GM18861 (cell line): ENCODE results near the gene COP1.

Experiments
- ATAC-seq: cut with Tn5 transposase; IDR thresholded peaks from one replicate; pipeline ENCODE4 v1.9.1; 2021; ENCODE audit not compliant: unreplicated experiment

COP1 gene

GRCh38 chr1:175978476-175978875 lies 228.6 kb downstream of the COP1 start:
- no peak for ATAC-seq

GRCh38 chr1:175976865-175977642 lies 230.0 kb downstream of the COP1 start:
- no peak for ATAC-seq

- ATAC-seq: no peak
Measured at GRCh38 chr1:175969231-175969630, 237.9 kb downstream of the COP1 start.

GRCh38 chr1:175968486-175969172 lies 238.5 kb downstream of the COP1 start:
- no peak for ATAC-seq

- ATAC-seq: no peak
Measured at GRCh38 chr1:175963740-175964139, 243.3 kb downstream of the COP1 start.

- no peak for ATAC-seq
Measured at GRCh38 chr1:175960169-175960568, 246.9 kb downstream of the COP1 start.

- no peak for ATAC-seq
Measured at GRCh38 chr1:175951627-175952026, 255.5 kb downstream of the COP1 start.

- no peak for ATAC-seq
Measured at GRCh38 chr1:175947771-175948170, 259.3 kb downstream of the COP1 start.

- no peak for ATAC-seq
Measured at GRCh38 chr1:175944591-175944990, 262.5 kb downstream of the COP1 start.

- ATAC-seq: no peak
Measured at GRCh38 chr1:175941164-175941563, 265.9 kb downstream of the COP1 start.

- ATAC-seq: no peak
Measured at GRCh38 chr1:175936736-175937135, 270.4 kb downstream of the COP1 start.

- no peak for ATAC-seq
Measured at GRCh38 chr1:175935566-175936115, 271.4 kb downstream of the COP1 start.

GRCh38 chr1:175935166-175935565 lies 271.9 kb downstream of the COP1 start:
- ATAC-seq: no peak

- ATAC-seq: no peak
Measured at GRCh38 chr1:175933801-175934200, 273.3 kb downstream of the COP1 start.

GRCh38 chr1:175927944-175928343 lies 279.1 kb downstream of the COP1 start:
- no peak for ATAC-seq

GRCh38 chr1:175922254-175922881 lies 284.7 kb downstream of the COP1 start:
- ATAC-seq: no peak

- no peak for ATAC-seq
Measured at GRCh38 chr1:175920381-175920780, 286.7 kb downstream of the COP1 start.

GRCh38 chr1:175919001-175919400 lies 288.1 kb downstream of the COP1 start:
- ATAC-seq: no peak

GRCh38 chr1:175918364-175918801 lies 288.7 kb downstream of the COP1 start:
- no peak for ATAC-seq

GRCh38 chr1:175914115-175914514 lies 293.0 kb downstream of the COP1 start:
- no peak for ATAC-seq

GRCh38 chr1:175911138-175911537 lies 295.9 kb downstream of the COP1 start:
- ATAC-seq: no peak

- no peak for ATAC-seq
Measured at GRCh38 chr1:175906370-175906769, 300.7 kb downstream of the COP1 start.
